Left cardiac atrium (tissue), 4 donors: ENCODE measurements around the gene PARG. TPM values are rescaled to one million over a fixed set of nuclear protein-coding genes. Genes with fewer than 3 reads are reported as not detected.
"Not testable (repeated sequence)": the region's sequence is repeated elsewhere in the genome, so short reads cannot be mapped to it uniquely, and the experiment has no call there.

Source experiments
- ATAC-seq, 2 donors: fragments of 200-7000 bp; cut with Tn5 transposase; one replicate each; pipeline ENCODE4 v1.9.1; 2020; ENCODE audit warnings: mild to moderate bottlenecking in 2 of 2, moderate library complexity in 2 of 2
- DNase-seq: peaks from one replicate; pipeline ENCODE4 v3.0.0-alpha.2; 2020
- intact Hi-C, 2 donors: fragments of 100-400 bp; cut with DNase I; formaldehyde crosslinking; loops; one replicate each; pipeline versions ENCODE4 v1.14.1 to v1.15.1; 2022 to 2023
- total RNA-seq, 2 donors: library from RNA; stranded (reverse); fragmentation: NEBNext Ultra II Directional; extraction: Animal tissue kit (Norgen Biotek cat#: 25700); gene quantifications; one replicate each; pipeline ENCODE4 v1.2.1, GENCODE V29; 2021
- donor health status: DM: no; HTN: yes; CAD: no.
- donor health status: DM: no; HTN: yes; CAD: no; lungs with severe emphysema.
- donor health status: DM: yes; HTN: yes; CAD: no.
- donor health status: Dilated cardiomyopathy.

The PARG gene
- total RNA-seq, 2 donors from 2014 or later: 20.7 to 26.0 TPM

- ATAC-seq, DNase-seq: not testable (repeated sequence)
- intact Hi-C loops: loop anchor here in 1 of 2 donors (10.0 kb wide), 1 partner anchor 322 kb away; no protein-coding TSS in a partner anchor
Observed at GRCh38 chr10:49916451-49916850, 25.4 kb downstream of the PARG start.

GRCh38 chr10:49910295-49910694 lies 31.5 kb downstream of the PARG start:
- intact Hi-C loops: loop anchor here in 1 of 2 donors (10.0 kb wide), 1 partner anchor 315 kb away; no protein-coding TSS in a partner anchor
- DNase-seq, ATAC-seq: not testable (repeated sequence)

- ATAC-seq, DNase-seq, intact Hi-C loops: not testable (repeated sequence)
Observed at GRCh38 chr10:49908290-49909080, 33.3 kb downstream of the PARG start.

GRCh38 chr10:49903829-49904228 lies 38.0 kb downstream of the PARG start:
- DNase-seq, ATAC-seq, intact Hi-C loops: not testable (repeated sequence)

- intact Hi-C loops, ATAC-seq, DNase-seq: not testable (repeated sequence)
Observed at GRCh38 chr10:49900406-49900805, 41.4 kb downstream of the PARG start.

- intact Hi-C loops, DNase-seq: not testable (repeated sequence)
- ATAC-seq: peak in 1 of 2 donors; percentile 38
Observed at GRCh38 chr10:49899999-49900398, 41.8 kb downstream of the PARG start.

- ATAC-seq, intact Hi-C loops: not testable (repeated sequence)
Observed at GRCh38 chr10:49890025-49890424, 51.8 kb downstream of the PARG start.

GRCh38 chr10:49884739-49885331 lies 57.0 kb downstream of the PARG start:
- ATAC-seq, intact Hi-C loops, DNase-seq: not testable (repeated sequence)

More at GRCh38 chr10:49890025-49890424, 51.8 kb downstream of the PARG start:
- not testable (repeated sequence) for DNase-seq

GRCh38 chr10:49883852-49884251 lies 58.0 kb downstream of the PARG start:
- intact Hi-C loops, ATAC-seq, DNase-seq: not testable (repeated sequence)

GRCh38 chr10:49882327-49882726 lies 59.5 kb downstream of the PARG start:
- intact Hi-C loops, ATAC-seq, DNase-seq: not testable (repeated sequence)

GRCh38 chr10:49872740-49873139 lies 69.1 kb downstream of the PARG start:
- DNase-seq, intact Hi-C loops, ATAC-seq: not testable (repeated sequence)

GRCh38 chr10:49871462-49871861 lies 70.4 kb downstream of the PARG start:
- intact Hi-C loops, ATAC-seq, DNase-seq: not testable (repeated sequence)

GRCh38 chr10:49859933-49860332 lies 81.9 kb downstream of the PARG start:
- ATAC-seq, intact Hi-C loops: not testable (repeated sequence)

GRCh38 chr10:49858697-49859382 lies 83.0 kb downstream of the PARG start:
- intact Hi-C loops, DNase-seq, ATAC-seq: not testable (repeated sequence)

More at GRCh38 chr10:49859933-49860332, 81.9 kb downstream of the PARG start:
- DNase-seq: not testable (repeated sequence)

GRCh38 chr10:49849520-49849919 lies 92.3 kb downstream of the PARG start:
- DNase-seq, intact Hi-C loops, ATAC-seq: not testable (repeated sequence)

- ATAC-seq: no peak
- no peak for DNase-seq
- intact Hi-C loops: no loop called here
Observed at GRCh38 chr10:49844775-49845595, 96.8 kb downstream of the PARG start.

- DNase-seq, intact Hi-C loops, ATAC-seq: not testable (repeated sequence)
Observed at GRCh38 chr10:49842333-49842628, 99.5 kb downstream of the PARG start.

GRCh38 chr10:49841615-49842332 lies 100.1 kb downstream of the PARG start:
- intact Hi-C loops: no loop called here
- DNase-seq: no peak
- no peak for ATAC-seq
